BLaER1 (cell line): ENCODE measurements around the gene ELFN2.
"Not testable (repeated sequence)": the region's sequence is repeated elsewhere in the genome, so short reads cannot be mapped to it uniquely, and the experiment has no call there.

Source experiments
- H3K27ac ChIP-seq: shearing (Covaris generic); formaldehyde crosslinking; 2 replicates; pipeline ENCODE4 v1.8.1; 2022
- H3K27me3 ChIP-seq: shearing (Covaris generic); formaldehyde crosslinking; 2 replicates; pipeline ENCODE4 v1.8.1; 2022
- H3K36me3 ChIP-seq: shearing (Covaris generic); formaldehyde crosslinking; 2 replicates; pipeline ENCODE4 v1.8.1; 2022
- H3K4me1 ChIP-seq: shearing (Covaris generic); formaldehyde crosslinking; 2 replicates; pipeline ENCODE4 v1.8.1; 2022
- H3K4me2 ChIP-seq: shearing (Covaris generic); formaldehyde crosslinking; 2 replicates; pipeline ENCODE4 v1.8.1; 2022
- H3K4me3 ChIP-seq: shearing (Covaris generic); formaldehyde crosslinking; 2 replicates; pipeline ENCODE4 v1.8.1; 2022
- H3K9ac ChIP-seq: shearing (Covaris generic); formaldehyde crosslinking; 2 replicates; pipeline ENCODE4 v1.8.1; 2022
- H3K9me3 ChIP-seq: shearing (Covaris generic); formaldehyde crosslinking; 2 replicates; pipeline ENCODE4 v1.8.1; 2022
- H4K20me1 ChIP-seq: shearing (Covaris generic); formaldehyde crosslinking; 2 replicates; pipeline ENCODE4 v1.8.1; 2022
- Cebpa-rat ChIP-seq: shearing (Covaris generic); IDR thresholded peaks from 2 replicates; pipeline ENCODE4 v1.8.1; 2022

ELFN2 gene

DNA sequence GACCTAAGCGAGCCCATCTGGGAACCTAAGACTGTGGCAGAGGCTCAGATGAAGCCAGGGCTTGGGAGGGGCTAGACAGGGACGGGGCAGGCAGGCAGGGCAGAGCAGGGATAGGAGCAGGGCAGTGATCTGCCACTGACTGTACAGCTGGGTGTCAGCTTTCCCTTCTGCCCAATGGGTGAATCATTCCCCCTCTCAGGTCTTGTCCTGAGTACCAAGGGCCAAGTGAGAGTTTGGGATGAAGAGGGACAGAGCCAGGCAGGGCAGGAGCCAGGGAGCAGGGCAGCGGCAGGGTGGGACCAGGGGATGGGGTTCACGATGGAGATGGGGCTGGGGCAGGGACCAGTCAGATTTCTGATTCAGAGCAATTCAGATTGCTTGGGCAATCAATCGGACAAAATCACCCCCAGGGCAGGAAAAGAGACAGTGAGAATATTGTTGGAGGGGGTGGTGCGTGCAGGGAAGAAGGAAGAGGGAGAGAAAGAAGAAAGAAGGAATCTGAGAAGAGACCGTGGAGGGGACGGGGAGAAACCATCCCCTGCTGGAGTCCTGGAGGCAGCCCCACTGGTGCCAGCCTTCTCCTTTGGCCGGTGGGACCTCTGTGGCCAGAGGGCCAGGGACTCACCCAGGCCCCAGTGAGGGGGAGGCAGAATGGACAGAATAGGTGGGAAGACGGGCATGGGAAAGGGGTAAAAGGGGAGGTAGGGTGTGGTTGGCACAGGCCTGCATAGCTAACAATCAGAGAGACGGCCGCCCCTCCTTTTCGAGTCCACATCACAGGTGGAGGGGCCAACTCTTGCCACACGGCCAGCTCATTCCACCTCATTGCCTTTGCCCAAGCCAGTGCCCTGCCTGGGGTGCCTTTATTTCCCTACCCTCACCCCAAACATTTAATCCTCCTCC, 97.8 kb downstream of the ELFN2 start:
- H3K27me3 ChIP-seq, result peaks cover 81% of the 10 kb centered on the region
- H3K4me3 ChIP-seq, result no peak overlapping the region
- H4K20me1 ChIP-seq, result peaks cover 9% of the 10 kb centered on the region; the same call in 1 of the 2 replicates
- H3K4me2 ChIP-seq, result peak overlapping the region; percentile 49
- no peak for TF ChIP-seq Cebpa-rat
- H3K4me1 ChIP-seq, result peaks cover 35% of the 10 kb centered on the region
- no peaks in the 10 kb centered on the region for H3K9me3 ChIP-seq
- no peak overlapping the region for H3K27ac ChIP-seq
- H3K9ac ChIP-seq, result no peak overlapping the region
- no peaks in the 10 kb centered on the region for H3K36me3 ChIP-seq

DNA sequence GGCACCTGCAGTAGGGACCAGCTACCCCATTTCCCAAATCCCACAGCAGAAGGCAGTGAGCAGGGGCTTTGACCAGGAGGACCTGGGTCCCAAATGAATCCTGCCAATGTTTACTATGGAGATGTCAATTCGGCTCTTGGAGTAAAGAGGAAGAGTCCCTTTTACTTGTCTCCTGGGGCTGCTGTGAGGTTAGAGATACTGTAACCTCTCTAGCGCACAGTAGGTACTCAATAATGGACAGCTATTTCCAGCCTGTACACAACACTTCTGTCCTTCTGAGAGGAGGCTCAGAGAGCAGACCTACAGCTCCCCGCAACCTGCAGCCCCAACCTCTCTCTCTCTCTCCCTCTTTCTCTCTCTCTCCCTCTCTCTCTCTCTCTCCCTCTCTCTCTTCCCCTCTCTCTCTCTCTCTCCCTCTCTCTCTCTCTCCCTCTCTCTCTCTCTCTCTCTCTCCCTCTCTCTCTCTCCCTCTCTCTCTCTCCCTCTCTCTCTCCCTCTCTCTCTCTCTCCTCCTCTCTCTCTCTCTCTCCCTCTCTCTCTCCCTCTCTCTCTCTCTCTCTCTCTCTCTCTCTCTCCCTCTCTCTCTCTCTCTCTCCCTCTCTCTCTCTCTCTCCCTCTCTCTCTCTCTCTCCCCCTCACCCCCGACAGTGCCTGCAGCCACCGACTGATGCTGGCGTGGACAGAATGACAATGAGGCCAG, 98.6 kb downstream of the ELFN2 start:
- H3K9ac ChIP-seq, H3K4me3 ChIP-seq, H3K9me3 ChIP-seq, H3K36me3 ChIP-seq, H4K20me1 ChIP-seq, H3K4me2 ChIP-seq, H3K27ac ChIP-seq: not testable (repeated sequence)
- H3K27me3 ChIP-seq, result peaks cover 81% of the 10 kb centered on the region
- H3K4me1 ChIP-seq, result peaks cover 32% of the 10 kb centered on the region

DNA sequence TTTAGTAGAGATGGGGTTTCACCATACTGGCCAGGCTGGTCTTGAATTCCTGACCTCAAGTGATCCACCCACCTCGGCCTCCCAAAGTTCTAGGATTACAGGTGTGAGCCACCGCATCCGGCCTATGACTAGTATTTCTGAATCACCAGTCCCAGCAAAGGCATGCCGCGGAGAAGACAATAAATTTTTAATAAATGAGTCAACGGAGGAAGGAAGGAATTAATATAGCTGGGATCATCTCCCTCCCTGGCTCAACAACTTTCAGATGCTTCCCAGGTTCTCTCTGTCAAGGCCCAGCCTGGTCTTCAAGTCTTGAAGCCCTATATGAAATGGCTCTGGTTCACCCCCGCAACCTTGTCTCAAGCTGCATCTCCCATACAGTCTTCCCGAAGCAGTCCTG, 99.3 kb downstream of the ELFN2 start:
- Histone ChIP-seq H3K36me3 (no peaks in the 10 kb centered on the region), H3K9ac (no peak overlapping the region), H3K4me1 (peaks cover 32% of the 10 kb centered on the region), H4K20me1 (no peaks in the 10 kb centered on the region), H3K27ac (no peak overlapping the region), H3K4me3 (no peak overlapping the region), H3K27me3 (peaks cover 81% of the 10 kb centered on the region), H3K4me2 (no peak overlapping the region), H3K9me3 (no peaks in the 10 kb centered on the region)
- TF ChIP-seq Cebpa-rat, result no peak

DNA sequence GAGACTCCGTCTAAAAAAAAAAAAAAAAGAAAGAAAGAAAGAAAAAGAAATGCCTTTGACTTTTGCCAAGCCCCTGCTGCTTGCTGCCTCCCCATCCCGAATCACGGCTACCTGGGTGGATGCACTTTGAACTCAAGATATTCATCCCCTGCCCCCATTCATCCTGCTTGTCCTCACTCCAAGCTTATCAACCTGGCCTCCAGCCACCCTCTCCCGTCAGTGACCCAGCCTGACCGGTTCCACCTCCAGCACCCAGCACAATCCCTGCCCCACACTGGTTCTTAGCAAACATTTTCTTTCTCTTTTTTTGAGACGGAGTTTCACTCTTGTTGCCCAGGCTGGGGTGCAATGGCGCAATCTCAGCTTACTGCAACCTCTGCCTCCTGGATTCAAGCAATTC, 100.6 kb downstream of the ELFN2 start:
- Histone ChIP-seq H3K4me3 (no peak overlapping the region), H4K20me1 (no peaks in the 10 kb centered on the region), H3K27ac (no peak overlapping the region), H3K4me1 (peaks cover 30% of the 10 kb centered on the region), H3K4me2 (no peak overlapping the region), H3K9ac (no peak overlapping the region), H3K27me3 (peaks cover 81% of the 10 kb centered on the region), H3K36me3 (no peaks in the 10 kb centered on the region), H3K9me3 (no peaks in the 10 kb centered on the region)
- no peak for TF ChIP-seq Cebpa-rat

DNA sequence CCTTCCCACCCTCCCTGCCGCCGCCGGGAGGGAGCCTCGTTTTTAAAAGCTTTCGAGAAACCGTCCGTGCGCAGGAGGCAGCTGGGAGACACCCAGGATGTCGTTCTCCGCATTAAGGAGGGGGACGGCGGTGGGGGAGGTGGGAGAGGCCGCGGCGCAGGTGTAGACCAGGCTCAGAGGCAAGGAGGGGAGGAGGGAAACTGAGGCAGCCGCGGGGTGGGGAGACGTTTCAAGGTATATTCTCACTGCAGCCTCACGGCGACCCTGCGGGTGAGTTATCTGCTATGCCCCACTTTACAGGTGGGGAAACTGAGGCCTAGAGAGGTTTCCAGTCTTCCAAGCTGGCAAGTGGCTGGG, 102.3 kb downstream of the ELFN2 start:
- peaks cover 13% of the 10 kb centered on the region for H3K4me1 ChIP-seq
- no peaks in the 10 kb centered on the region for H3K9me3 ChIP-seq
- no peak overlapping the region for H3K4me3 ChIP-seq
- H4K20me1 ChIP-seq, result no peaks in the 10 kb centered on the region
- TF ChIP-seq Cebpa-rat, result no peak
- H3K36me3 ChIP-seq, result no peaks in the 10 kb centered on the region
- peaks cover 75% of the 10 kb centered on the region for H3K27me3 ChIP-seq
- no peak overlapping the region for H3K4me2 ChIP-seq
- H3K9ac ChIP-seq, result no peak overlapping the region
- no peak overlapping the region for H3K27ac ChIP-seq

DNA sequence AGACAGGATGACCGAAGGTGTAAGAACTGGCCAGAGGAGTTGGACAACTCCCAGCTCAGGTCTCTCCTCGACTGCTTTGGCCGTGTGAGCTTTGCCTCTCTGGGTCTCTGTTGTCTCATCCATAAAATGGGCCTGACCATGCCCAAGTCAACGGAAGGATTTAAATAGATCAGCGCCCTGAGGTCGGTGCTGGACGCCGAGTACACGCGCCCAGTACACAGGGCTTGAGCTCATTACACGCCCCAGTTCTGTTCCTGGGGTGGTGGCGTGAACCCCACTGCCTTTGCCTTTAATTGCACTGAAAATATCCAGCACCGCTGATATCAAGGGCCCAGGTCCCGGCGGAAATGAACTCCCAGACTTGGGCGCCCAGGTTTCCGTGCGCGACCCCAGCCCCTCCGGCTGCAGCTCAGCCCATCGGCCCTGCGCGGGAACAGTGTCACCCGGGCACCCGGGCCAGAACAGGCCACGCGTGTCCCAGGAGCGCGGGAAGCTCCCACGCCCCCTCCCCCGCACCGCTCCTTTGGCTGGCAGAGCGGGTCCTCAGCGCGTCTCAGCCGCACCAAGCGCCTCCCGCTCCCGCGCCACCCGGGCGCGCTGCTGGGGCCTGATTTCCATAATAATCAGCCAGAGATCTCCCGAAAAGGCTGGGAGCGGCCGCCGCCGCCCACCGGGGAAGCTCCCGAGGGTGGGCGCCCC, 102.8 kb downstream of the ELFN2 start:
- 0 out of 2 replicates have a peak, but pooled peaks cover 8% of the 10 kb centered on the region for H3K4me1 ChIP-seq
- H3K27ac ChIP-seq, result no peak overlapping the region
- TF ChIP-seq Cebpa-rat, result no peak
- H3K4me3 ChIP-seq, result no peak overlapping the region
- H3K27me3 ChIP-seq, result peaks cover 70% of the 10 kb centered on the region
- H3K36me3 ChIP-seq, result no peaks in the 10 kb centered on the region
- no peaks in the 10 kb centered on the region for H4K20me1 ChIP-seq
- H3K9ac ChIP-seq, result no peak overlapping the region
- no peak overlapping the region for H3K4me2 ChIP-seq
- H3K9me3 ChIP-seq, result no peaks in the 10 kb centered on the region

DNA sequence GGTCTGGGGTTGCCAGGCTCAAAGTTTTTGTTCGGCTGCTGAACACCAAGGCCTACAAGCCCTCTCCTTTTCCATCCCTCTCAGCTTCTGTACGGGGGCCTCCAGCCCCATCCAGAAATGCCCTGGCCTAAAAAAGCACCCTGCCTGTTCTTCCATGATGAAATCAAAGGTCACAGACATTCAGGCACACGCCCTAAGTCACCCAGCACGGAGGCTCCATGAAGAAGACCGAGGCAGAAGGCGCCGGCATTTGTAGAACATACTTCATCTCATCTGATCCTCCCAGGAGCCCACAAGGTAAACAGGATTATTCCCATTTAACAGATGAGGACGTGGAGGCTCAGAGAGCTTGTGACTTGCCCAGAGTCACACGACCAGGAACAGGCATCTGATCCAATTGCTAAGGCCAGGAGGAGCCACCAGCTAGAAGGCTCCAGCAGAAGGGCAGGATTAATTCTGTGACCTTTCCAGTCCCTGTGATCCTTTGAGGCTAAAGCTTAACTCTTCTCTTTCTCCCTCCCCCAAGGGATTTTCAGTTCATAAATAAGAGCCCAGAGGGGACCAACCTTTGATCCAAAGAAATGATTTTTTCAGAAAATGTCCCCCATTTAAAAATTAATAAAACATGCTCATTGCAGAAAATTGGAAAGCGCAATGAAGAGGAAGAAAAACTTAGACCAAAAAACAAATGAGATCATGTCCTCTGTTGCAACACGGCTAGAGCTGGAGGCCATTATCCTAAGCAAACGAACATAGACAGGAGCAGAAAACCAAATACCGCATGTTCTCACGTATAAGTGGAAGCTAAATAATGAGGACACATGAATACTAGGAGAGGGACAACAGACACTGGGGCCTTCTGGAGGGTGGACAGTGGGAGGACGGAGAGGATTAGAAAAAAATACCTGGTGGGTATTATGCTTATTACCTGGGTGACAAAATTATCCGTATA, 106.3 kb downstream of the ELFN2 start:
- Histone ChIP-seq H3K4me3 (no peak overlapping the region), H4K20me1 (no peaks in the 10 kb centered on the region), H3K4me2 (no peak overlapping the region), H3K4me1 (peaks cover 32% of the 10 kb centered on the region), H3K27me3 (peaks cover 42% of the 10 kb centered on the region), H3K27ac (no peak overlapping the region), H3K9me3 (no peaks in the 10 kb centered on the region), H3K36me3 (no peaks in the 10 kb centered on the region), H3K9ac (no peak overlapping the region)
- no peak for TF ChIP-seq Cebpa-rat

DNA sequence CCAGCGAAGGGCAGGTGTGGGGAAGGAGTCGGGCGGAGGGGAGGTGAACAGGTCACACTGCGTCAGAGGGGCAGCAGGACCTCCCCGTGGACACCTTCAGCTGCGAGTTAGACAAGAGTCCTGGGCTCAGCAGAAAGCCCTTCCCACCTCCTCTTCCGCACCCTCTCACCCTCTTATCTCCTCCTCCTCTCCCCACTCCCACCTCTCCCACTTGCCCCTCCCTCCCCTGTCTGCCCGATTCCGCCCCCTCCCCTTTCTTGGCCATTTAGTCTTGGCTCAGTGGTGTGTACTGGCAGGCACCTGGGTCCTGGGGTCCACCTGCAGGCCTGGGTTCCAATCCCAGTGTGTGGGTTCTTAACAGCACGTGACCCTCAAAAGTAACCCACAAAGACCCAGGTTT, 107.8 kb downstream of the ELFN2 start:
- Histone ChIP-seq H3K9me3 (no peaks in the 10 kb centered on the region), H3K27me3 (peaks cover 27% of the 10 kb centered on the region), H3K36me3 (no peaks in the 10 kb centered on the region), H3K4me1 (peaks cover 39% of the 10 kb centered on the region), H3K4me2 (no peak overlapping the region), H4K20me1 (peaks cover 10% of the 10 kb centered on the region), H3K9ac (no peak overlapping the region), H3K4me3 (no peak overlapping the region), H3K27ac (no peak overlapping the region)
- no peak for TF ChIP-seq Cebpa-rat

DNA sequence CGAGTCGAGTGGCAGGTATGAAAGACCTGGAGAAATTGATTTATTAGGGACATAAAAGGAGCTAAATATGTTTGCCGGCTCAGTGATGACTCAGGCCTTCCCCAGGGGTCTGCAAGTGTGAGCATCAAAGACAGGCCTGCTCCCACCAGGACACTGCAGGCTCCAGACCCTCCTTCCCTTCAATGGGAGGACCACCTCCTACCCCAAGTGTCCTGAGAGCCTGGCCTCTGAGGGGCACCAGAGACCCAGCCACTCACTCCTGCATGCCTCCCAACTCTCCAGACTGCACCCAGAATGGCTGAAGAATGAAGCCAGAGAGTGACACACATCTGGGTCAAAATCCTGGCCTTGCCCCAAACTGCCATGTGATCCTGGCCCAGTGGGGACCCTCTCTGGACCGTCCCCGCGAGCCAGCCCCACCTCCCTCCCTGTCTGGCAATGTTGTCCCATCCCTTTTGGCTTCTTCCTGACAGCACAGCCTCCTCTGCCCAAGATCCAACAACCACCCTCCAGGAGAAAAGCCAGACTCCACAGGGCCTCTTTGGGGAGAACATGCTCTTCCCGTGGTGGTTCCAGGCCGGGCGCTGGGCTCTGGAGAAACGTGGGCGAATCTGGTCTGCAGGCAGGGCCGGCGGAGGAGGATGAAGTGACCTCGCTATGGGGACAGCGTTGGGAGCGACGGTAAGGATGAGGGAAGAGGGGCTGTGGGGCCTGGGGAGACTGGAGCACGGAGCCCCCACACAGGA, 108.7 kb downstream of the ELFN2 start:
- Histone ChIP-seq H3K4me1 (peaks cover 49% of the 10 kb centered on the region), H3K27me3 (peaks cover 18% of the 10 kb centered on the region), H3K4me2 (peak overlapping the region; percentile 4; the same call in 1 of the 2 replicates), H3K27ac (no peak overlapping the region), H3K9ac (no peak overlapping the region), H3K36me3 (no peaks in the 10 kb centered on the region), H3K9me3 (no peaks in the 10 kb centered on the region), H3K4me3 (no peak overlapping the region), H4K20me1 (peaks cover 14% of the 10 kb centered on the region)
- no peak for TF ChIP-seq Cebpa-rat
